GM21786 (cell line): ENCODE results near the gene CYP4F11.
"Not testable (repeated sequence)": the region's sequence is repeated elsewhere in the genome, so short reads cannot be mapped to it uniquely, and the experiment has no call there.

Experiments used
- ATAC-seq: cut with Tn5 transposase; IDR thresholded peaks from one replicate; pipeline ENCODE4 v1.9.1; 2021; ENCODE audit not compliant: unreplicated experiment

The CYP4F11 gene

DNA sequence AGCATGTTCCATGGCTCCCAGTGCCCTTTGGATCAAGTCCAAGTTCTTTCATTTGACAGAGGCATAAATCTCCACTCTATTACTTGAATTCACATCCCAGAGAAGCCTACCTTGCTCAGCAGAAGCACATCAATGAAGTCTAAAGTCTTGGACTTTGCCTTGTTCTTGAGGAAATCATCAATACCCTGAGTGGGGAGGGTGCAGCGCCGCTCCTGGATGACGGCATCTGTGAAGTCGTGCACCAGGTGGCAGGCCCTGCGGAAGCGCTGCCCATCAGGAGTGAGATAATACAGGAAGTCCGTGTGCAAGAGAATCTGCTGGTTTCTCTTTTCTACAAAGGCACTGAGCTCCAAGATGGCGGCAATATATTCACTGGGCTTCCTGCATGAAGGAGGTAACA, 10.6 kb downstream of the CYP4F11 start:
- no peak for ATAC-seq

DNA sequence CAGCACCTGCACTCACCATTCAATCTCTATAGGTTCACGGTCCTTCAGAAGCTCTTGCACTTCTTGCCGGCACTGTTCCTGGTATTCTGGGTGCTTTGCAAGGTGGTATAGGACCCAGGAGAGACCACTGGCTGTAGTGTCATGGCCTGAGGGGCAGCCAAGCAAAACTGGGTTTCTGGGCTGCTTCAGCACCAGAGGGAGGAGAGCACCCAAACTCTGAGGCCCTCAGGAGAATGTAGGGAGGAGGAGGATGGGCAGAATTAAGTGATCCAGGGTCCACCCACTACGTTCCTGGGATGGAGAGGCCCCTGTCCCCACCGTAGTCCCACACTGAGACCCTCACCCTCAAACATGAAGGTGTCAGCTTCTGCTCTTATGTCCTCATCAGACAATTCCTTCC, 12.3 kb downstream of the CYP4F11 start:
- no peak for ATAC-seq

DNA sequence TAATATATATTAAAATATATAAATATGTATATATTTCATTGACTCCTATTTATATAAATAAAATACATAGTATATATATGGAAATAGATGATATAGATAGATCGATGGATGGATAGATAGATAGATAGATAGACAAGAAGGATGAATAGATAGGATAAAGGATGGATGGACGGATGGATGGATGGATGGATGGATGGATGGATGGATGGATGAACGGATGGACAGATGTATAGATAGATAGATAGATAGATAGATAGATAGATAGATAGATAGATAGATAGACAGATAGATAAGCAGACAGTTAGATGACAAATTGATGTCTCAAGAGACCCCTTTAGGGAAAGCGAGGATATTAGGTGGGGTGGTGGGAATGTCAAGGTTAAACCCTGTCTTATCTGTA, 15.1 kb downstream of the CYP4F11 start:
- no peak for ATAC-seq

DNA sequence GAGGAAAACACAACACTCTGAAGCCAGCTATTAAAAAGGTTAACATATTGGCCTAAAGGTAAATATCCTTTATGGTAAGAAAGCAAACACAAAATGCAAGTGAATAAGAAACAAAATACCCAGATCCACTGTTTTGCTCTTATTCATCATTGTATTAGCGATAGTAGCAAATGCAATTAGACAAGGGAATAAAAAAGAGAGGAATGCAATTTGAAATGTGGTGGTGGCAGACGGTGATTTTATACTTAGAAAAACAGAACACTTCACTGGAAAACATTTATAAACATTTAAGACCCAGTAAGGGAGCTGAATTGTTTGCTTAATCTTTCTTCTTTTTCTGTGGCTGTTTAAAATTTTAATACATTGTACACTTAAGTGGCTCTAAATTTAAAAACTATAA, 19.2 kb downstream of the CYP4F11 start:
- no peak for ATAC-seq

DNA sequence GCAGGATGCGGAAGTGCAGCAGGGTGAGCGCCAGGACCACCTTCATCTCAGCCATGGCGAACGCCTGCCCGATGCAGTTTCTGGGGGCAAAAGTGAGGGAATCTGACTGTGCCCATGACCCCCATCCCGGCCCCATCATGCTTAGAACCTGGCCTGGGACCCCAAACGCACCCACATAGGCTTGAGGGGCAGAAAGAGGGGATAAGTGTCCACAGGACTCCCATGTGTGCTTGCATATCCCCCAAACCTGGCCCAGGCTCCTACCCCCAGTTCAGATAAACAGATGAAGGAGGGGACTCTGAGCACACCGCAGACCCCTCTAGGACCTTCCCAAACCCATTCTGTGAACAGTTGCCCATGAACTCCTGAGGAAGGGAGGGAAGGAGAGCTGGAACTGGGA, 20.5 kb downstream of the CYP4F11 start:
- no peak for ATAC-seq

DNA sequence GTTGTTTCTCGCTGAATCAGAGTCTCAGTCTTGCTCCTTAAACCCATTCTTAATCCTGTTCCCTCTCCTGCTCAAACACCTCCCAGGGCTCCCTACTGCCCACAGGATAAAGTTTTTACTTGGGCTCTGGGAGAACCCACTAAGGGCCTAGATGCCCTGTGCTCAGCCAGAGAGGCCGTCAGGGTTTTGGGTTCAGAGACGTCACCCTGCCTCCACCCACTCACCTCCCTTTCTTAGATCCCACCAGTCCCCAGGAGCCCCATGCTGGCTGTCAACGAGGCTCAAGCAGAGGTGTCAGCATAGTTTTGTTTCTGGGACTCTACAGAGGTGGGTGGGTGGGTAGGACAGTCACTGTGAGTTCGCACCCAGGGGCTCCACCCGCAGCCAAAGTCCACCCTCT, 20.9 kb downstream of the CYP4F11 start:
- no peak for ATAC-seq

DNA sequence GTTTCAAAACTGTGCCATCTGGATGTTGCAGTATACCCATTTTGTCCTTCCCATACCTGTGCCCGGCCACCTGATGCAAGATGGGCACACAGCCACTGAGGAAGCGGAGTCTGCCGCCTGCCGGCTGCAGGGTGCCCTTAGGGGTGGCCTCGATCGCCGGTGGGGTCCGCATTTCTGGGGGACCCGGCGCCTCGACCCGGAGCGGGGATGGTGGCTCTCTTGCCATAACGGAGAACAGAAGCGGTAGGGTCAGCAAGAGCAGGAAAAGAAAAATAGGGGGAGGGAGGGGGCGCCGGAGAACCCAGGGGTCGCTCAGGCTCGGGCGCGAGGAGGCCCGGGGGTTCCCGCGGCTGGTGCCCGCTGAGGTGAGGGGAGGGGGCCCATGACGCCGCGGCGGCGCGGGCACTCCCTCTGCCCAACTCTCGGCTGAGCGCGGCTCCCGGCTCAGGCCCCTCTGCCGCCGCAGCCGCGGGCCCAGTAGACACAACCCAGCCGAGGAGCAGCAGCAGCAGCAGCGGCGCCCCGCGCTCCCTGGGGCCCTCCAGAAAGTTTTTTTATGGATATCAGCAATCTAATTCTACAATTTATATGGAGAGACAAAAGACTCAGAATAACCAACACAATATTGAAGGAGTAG, 22.6 kb downstream of the CYP4F11 start:
- ATAC-seq = no peak

DNA sequence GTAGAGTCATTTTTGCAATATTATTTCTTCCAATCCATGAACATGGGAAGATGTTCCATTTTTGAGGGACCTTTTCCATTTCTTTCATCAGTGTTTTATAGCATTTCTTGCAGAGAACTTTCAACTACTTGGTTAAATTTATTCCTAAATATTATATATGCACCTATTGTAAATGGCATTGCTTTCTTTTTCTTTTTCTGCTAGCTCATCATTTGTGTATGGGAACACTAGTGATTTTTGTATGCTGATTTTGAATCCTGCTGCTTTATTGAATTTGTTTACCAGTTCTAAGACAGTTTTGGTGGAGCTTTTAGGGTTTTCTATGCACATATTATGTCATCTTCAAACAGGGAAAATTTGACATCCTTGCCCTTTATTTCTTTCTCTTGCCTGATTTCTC, 29.3 kb downstream of the CYP4F11 start:
- ATAC-seq = no peak

DNA sequence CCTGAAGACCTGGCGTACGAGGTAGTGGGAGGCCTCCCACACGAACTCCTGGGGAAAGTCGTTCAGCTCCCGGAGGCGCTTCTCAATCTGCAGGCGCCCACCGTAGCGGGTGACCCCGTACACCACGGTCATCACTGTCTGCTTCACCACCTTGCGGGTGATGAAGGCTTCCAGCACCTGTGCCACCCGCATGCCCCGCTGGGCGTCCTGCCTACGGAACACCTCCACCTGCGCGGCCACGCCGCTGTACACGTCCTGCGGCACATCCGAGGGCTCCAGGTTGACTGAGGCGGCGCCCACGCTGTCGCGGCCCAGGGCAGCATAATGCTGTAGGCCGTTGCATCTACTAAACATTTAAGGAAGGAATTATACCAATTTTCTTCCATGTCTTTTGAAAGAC, 31.4 kb downstream of the CYP4F11 start:
- not testable (repeated sequence) for ATAC-seq

DNA sequence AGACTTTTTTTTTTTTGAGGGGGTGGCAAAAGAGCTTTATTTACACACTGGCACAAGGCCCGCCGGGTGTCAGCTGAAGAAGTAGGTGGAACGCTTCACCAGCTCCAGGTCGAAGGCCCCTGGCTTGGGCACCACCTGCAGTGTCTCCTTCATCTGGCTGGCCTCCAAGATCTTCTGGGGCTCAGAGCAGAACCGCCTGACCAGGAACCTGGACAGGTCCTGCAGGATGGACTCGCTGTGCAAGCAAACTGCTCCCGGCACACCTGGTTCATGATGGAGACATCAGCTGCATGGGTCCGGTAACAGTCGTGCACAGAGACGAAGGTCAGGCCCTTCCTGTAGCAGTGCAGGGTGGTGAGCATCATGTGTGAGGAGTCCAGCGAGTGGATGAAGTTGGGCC, 32.1 kb downstream of the CYP4F11 start:
- no peak for ATAC-seq

DNA sequence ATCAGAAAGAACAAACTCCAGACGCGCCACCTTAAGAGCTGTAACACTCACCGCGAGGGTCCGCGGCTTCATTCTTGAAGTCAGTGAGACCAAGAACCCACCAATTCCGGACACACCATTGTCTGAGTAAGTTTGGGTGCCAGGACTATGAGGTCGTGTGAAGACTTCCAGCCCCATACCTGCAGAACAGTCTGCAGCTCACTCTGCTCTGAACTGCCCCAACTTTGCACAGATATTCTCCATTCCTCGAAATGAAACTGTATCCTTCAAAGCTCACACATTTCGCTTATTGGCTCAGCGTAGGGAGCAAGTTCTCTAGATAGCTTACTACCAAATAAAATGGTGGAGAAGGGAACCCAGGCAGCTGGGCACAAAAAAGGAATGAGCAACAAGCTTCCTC, 33.8 kb downstream of the CYP4F11 start:
- ATAC-seq = no peak

DNA sequence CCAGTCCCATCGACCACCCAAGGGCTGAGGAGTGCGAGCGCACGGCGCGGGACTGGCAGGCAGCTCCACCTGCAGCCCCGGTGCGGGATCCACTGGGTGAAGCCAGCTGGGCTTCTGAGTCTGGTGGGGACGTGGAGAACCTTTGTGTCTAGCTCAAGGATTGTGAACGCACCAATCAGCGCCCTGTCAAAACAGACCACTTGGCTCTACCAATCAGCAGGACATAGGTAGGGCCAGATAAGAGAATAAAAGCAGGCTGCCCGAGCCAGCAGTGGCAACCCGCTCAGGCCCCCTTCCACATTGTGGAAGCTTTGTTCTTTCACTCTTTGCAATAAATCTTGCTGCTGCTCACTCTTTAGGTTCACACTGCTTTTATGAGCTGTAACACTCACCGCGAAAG, 34.3 kb downstream of the CYP4F11 start:
- not testable (repeated sequence) for ATAC-seq

DNA sequence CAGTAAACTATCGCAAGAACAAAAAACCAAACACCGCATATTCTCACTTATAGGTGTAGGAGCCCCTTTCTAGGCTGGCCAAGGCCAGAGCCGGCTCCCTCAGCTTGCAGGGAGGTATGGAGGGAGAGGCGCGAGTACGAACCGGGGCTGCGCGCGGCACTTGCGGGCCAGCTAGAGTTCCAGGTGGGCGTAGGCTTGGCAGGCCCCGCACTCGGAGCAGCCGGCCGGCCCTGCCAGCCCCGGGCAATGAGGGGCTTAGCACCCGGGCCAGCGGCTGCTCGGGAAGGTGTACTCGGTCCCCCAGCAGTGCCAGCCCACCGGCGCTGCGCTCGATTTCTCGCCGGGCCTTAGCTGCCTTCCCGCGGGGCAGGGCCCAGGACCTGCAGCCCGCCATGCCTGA, 34.8 kb downstream of the CYP4F11 start:
- ATAC-seq = not testable (repeated sequence)

DNA sequence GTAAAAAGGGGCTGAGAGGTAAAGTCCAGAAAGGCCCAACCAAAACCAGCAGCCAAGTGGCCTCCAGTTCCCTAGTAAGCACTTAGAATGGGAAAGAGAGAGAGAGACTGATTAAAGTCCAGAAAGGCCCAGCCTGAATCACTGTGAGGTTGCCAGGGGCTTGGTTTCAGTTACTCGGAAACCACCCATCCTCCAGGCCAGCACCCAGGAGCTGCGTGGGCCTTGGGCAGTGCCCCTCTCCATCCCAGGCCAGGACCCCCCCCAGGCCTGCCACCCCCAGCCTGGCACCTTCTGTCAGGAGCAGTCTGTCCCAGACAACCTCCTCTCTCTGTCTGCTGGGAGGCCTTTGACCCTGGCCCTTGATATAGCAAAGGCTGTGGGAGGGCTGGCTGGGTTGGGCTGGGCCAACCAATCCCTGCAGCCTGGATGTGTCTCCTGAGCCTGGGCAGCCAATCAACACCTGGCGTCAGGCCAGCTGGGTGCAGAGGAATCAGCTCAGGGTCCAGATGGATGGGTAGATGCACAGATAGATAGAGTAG, 36.5 kb downstream of the CYP4F11 start, which contains the start of gene CYP4F2:
CYP4F2 (minus strand) TSS at position 337 of the 539 bp plus-strand sequence. CDS start 463 bp downstream, outside the sequence.
- ATAC-seq = no peak

DNA sequence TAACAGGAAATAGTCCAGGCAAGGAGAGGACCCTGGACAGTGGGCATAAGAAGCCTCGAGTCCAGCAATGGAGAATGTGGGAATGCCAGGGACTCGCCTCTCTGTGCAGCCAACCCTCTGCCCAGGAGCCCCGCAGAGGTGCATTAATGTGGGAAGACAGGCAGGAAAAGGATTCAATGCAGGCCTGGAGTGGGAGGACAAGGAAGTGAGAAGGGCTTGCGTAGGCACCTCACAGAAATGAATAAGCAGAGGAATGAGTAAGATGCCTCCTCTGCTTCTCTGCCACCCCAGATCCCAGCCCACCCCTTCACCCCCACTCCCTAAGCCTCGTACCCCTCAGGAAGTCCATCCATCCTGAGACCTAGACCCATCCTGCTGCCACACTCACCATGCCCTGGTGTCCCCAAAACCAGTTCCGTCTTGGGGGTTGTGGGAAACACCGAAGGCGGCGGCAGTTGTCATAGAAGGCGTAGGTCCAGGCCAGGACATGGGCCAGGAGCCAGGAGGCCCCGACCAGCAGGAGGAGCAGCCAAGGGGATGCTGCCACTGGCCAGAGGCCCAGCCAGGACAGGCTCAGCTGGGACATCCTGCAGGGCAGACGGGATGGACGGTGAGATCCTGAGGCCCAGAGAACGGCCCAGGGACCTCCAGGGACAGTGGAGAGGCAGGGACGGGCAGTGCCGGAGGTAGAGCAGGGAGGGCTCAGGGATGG, 37.1 kb downstream of the CYP4F11 start:
- ATAC-seq = no peak

DNA sequence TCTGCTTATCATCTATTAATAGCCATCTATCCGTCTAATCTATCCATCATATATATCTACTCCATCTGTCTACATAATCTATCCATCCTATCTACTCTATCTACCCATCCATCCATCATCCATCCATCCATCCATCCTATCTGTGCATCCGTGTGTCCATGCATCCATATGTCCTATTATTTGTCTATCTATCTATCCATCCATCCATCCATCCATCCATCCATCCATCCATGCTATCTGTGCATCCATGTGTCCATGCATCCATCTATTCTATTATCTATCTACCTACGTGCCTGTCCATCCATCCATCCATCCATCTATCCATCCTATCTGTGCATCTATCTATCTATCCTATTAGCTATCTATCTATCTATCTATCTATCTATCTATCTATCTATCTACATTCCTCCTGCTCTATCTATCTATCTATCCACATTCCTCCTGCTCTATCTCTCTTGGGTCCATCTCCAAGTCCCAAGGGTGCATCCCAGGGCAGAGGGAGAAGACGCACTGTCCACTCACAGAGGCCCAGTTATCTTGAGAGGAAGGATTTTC, 38.4 kb downstream of the CYP4F11 start:
- ATAC-seq = no peak

DNA sequence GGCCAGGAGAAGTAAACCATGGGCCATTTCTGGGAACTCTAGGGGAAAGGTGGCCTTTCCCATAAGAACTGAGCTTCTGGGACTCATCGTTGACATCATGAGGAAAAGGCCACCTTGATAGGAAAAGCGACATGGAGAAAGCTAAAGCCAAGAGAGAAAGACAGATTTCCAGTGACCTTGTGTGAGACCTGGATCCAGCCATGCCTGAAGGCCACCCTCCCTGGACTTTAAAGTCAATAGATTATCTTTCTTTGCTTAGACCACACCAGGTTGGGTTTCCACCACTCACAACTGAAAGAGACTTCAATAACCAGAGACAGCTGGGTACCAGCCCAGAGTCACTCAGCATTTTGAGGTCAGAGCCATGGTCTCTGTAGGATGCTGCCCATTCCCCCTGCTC, 40.0 kb downstream of the CYP4F11 start:
- no peak for ATAC-seq

DNA sequence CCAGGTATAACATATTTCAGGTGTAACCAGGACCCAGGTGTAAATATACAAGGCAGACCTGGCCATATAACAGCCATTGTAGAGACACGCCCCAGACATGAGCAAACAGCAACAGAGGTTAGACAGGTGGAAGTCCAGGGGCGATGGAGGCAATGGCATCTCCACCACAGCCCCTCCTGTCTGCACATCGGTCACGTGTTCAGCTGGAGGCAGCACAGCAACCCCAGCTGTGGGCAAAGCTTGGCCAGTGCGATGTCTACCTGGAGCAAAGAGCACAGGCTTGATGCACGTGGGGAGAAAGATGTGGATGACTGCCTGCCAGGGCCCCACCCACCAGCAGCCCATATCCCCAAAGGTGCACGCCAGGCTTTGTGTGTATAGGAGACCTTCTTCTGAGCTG, 40.9 kb downstream of the CYP4F11 start:
- no peak for ATAC-seq

DNA sequence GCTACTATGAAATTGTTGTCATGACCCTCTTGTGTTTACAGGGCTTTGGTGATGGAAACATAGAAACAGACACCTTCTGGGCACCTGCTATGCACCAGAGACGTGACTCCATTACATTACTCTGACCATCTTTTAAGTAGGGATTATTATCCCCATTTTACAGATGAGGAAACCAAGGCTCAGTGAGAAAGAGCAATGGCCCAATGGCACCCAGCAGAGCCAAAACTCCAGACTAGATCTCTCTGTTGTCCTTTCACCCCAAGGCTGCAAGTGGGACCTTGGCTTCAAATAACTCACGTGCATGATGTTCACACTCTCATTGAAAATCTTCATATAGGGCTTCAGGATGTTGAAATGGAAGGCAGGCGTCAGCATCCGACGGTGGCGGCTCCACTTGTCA, 42.3 kb downstream of the CYP4F11 start:
- no peak for ATAC-seq

DNA sequence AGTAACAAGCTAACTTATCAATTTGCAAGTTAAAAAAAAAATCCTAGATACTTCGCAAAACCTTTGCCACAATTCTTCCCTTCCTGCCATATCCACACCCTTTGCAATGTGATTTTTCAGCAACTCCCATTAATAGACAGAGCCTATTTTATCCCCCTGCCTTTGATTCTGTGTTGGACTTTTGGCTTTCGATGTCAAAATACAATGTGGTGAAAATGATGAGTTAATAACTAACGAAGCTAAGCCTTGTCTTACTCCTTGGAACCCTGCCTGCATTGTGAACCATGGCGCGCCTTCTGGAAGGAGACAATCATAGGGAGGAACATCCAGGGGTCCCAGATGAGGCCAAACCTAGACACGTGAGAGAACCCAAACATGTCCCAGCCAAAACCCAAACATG, 42.9 kb downstream of the CYP4F11 start:
- no peak for ATAC-seq

DNA sequence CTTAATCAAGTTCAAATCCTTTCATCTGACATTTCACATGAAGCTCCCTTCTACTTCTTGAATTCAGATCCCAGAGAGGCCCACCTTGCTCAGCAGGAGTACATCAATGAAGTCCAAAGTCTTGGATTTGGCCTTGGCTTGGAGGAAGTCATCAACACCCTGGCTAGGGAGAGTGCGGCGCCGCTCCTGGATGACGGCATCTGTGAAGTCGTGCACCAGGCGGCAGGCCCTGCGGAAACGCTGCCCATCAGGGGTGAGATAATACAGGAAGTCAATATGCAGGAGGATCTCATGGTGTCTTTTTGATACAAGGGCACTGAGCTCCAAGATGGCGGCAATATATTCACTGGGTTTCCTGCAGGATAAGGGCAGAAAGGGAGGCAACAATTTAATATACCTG, 45.0 kb downstream of the CYP4F11 start:
- ATAC-seq = not testable (repeated sequence)

DNA sequence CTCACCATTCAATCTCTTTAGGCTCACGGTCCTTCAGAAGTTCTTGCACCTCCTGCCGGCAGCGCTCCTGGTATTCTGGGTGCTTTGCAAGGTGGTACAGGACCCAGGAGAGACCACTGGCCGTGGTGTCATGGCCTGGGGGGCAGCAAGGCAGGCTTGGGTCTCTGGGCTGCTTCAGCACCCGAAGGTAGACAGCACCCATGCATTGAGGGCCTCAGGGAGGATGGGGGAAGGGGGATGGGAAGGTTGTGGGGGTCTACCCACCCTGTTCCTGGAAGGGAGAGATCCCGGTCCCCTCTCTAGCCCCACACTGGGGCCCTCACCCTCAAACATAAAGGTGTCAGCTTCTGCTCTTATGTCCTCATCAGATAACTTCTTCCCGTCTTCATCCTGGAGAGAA, 48.4 kb downstream of the CYP4F11 start:
- ATAC-seq = no peak
